ENCODE data around the gene GLIPR2. TPM values are rescaled to one million over a fixed set of nuclear protein-coding genes. Genes with fewer than 3 reads are reported as not detected.

The GLIPR2 gene
- total and polyA plus RNA-seq, 2 donors (not counting 3 experiments of a cell fraction or from before 2014, with no cell fraction given): 22.0 to 42.4 TPM

DNA sequence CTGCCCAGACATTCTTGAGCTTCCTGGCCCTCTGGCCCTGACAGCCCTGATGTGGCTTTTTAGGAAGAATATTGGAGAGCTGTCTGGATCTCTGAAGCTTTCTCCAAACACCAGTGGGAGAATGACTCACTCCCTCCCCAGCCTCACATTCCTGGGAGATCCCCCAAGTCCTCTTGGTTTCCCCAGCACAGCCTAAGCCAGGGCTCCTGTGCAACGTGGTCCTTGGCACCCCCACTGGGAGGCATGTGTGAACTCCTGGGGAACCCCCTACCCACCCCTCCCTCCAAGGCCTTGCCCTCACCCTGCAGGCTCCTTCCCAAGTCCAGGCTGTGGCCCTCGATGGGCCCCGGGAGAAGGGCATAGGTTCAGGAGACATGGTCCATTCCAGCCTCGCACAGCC, 12.7 kb downstream of the GLIPR2 start:
- H3K9ac ChIP-seq (replicated peaks; ENCODE audit: extremely low read depth, insufficient read depth, low read length): peak overlapping the region; percentile 18
- no TSS peak for BruUV-seq (replicated peaks)
- no peaks in the 10 kb centered on the region for H3K27me3 ChIP-seq (ENCODE audit: control insufficient read depth in 2 of 2, insufficient read depth in 2 of 2, low read length in 2 of 2)
- POLR2A ChIA-PET: interaction anchor here (1.4 kb wide), 1 partner anchor 41 kb away, joined by 4 read pairs; the partner anchor contains the start of gene CLTA
- peak overlapping the region; percentile 59 for H3K4me2 ChIP-seq (ENCODE audit: insufficient read depth, low read length)
- dilution Hi-C loops (cut with MboI; ENCODE audit: extremely low pct_ligation_motif_present, low sequenced_read_pairs): no loop called here
- intact Hi-C loops (cut with micrococcal nuclease): loop anchor here (2.0 kb wide), 1 partner anchor 14 kb away; no protein-coding TSS in a partner anchor
- no peaks in the 10 kb centered on the region for H3K9me3 ChIP-seq (replicated peaks; ENCODE audit: control insufficient read depth, insufficient read depth, low read length)
- peaks cover 37% of the 10 kb centered on the region for H3K4me1 ChIP-seq (ENCODE audit: control insufficient read depth, extremely low read depth, insufficient read depth, low read length)
- H2AFZ ChIP-seq (ENCODE audit: low read depth, low read length): no peak overlapping the region
- no peaks in the 10 kb centered on the region for H3K9me1 ChIP-seq (replicated peaks; ENCODE audit: control insufficient read depth, extremely low read depth, insufficient read depth, low read length)
- FAIRE-seq (no peak), DNase-seq (ENCODE audit: low read depth, low spot score) (peak; percentile 42)
- no peaks in the 10 kb centered on the region for H4K20me1 ChIP-seq (replicated peaks; ENCODE audit: control insufficient read depth, extremely low read depth, insufficient read depth, low read length)
- no peaks in the 10 kb centered on the region for H3K79me2 ChIP-seq (ENCODE audit: control insufficient read depth, insufficient read depth, low read length)
- peak overlapping the region; percentile 69 for H3K27ac ChIP-seq (ENCODE audit: insufficient read depth, low read depth, low read length)
- no peak for TF ChIP-seq EZH2 (IDR thresholded peaks at IDR 0.05; ENCODE audit: borderline replicate concordance, low read depth, low read length, severe bottlenecking)
- no peak for TF ChIP-seq CTCF (IDR thresholded peaks at IDR 0.05; ENCODE audit: extremely low read depth in 1 of 2, insufficient read depth in 1 of 2, low read depth in 1 of 2, low read length in 2 of 2)
- no peak for TF ChIP-seq POLR2A (IDR thresholded peaks at IDR 0.05; ENCODE audit: low read depth, low read length)
- TF ChIP-seq FOS (IDR thresholded peaks at IDR 0.05; ENCODE audit: borderline replicate concordance, insufficient read depth, low read length): no peak
- no peak for TF ChIP-seq MYC (IDR thresholded peaks at IDR 0.05; ENCODE audit: low read depth, low read length)
- TF ChIP-seq MAX (IDR thresholded peaks at IDR 0.05; ENCODE audit: insufficient read depth, insufficient read length): no peak
- H3K4me3 ChIP-seq (replicated peaks in 1 of 3; ENCODE audit: insufficient read depth in 1 of 3, low read depth in 1 of 3, low read length in 3 of 3): no peak overlapping the region
- CTCF ChIA-PET: interaction anchor here (0.7 to 3.5 kb wide), 10 partner anchors 12 to 141 kb away, joined by 3 to 54 read pairs (median 5); partner anchors contain the start of genes CLTA and GLIPR2
- H3K36me3 ChIP-seq (ENCODE audit: control insufficient read depth in 2 of 2, extremely low read depth in 1 of 2, insufficient read depth in 2 of 2, low read length in 2 of 2): no peaks in the 10 kb centered on the region
